NCI-H226 (cell line): ENCODE measurements around the gene C6orf141.
A peak's percentile ranks its signal among the peaks of the same experiment; 100 is the strongest.

Experiments used
- DNase-seq: peaks from one replicate; pipeline ENCODE4 v3.0.0-alpha.2; 2015

Gene C6orf141

DNA sequence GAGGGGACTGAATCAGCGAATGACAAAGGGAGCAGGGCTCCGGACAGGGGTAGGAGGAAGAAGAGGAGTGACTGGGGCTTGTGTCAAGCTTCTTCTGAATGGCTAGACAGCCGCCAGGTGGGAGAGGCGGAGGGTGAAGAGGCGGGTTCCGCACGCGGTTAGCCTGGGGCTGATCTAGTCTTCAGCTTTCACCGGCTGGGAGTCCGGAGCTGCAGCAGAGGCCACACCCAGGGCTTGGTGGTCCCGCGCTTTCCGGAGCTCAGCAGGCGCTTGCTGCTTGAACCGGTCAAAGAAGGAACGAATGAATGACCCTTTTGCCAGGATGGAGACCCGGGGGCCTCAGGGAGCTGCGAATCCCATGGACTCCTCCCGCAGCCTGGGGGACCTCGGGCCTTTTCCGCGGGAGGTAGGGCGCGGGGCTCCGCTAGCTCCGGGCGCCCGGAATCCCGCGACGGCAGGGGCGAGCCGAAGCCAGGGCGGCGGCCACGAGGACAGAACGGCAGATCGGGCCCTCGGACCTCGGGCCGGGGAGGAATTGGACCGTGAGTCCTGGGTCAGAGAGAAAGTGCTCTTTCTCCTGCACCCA is at the start of gene C6orf141:
Gene C6orf141, plus strand, starts transcription at position 177 of the 586 bp plus-strand sequence. Its CDS starts 125 bp downstream, at position 302.
- no peak for DNase-seq

GRCh38 chr6:49504666-49505065 is 45.8 kb upstream of the C6orf141 start:
- DNase-seq, result no peak

- DNase-seq, result no peak
Observed at GRCh38 chr6:49506569-49507111, 43.8 kb upstream of the C6orf141 start.

- DNase-seq, result no peak
Observed at GRCh38 chr6:49509342-49509741, 41.1 kb upstream of the C6orf141 start.

DNA sequence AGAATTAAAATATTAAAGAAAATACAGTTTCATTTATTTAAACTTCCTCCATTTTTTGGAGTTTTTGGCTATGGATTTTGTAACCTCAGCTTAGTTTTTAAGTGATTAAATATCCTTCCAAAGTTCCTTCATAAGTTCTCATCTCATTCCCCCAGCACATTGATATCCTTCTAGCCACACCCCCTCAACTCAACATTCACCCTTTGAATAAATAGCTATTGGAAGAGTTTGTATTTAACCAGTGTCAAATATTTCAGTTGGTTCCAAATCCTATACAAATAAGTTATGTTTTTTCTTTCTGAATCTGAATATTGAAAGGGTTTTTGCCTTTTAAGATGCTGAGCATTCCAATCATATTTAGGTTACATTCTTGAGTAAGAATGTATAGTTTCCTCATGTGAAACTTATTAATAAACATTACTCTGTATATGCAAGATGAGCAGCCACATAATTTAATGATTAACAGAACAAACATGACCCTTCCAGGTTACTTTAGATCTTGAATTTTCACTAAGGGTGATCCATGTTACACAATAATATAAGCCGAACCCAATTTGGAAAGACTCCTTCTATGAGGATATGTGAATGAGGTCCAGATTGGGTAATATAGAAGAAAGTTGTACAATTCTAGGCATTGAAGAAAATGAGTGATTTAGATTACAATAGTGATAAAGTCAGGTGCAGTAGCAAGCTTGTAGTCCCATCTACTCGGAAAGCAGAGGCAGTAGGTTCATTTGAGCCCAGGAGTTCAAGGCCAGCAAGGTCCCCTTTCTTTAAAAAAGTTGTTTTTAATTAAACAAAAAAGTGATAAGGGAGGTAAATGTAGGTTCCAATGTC is 37.1 kb upstream of the C6orf141 start:
- DNase-seq, result no peak

DNA sequence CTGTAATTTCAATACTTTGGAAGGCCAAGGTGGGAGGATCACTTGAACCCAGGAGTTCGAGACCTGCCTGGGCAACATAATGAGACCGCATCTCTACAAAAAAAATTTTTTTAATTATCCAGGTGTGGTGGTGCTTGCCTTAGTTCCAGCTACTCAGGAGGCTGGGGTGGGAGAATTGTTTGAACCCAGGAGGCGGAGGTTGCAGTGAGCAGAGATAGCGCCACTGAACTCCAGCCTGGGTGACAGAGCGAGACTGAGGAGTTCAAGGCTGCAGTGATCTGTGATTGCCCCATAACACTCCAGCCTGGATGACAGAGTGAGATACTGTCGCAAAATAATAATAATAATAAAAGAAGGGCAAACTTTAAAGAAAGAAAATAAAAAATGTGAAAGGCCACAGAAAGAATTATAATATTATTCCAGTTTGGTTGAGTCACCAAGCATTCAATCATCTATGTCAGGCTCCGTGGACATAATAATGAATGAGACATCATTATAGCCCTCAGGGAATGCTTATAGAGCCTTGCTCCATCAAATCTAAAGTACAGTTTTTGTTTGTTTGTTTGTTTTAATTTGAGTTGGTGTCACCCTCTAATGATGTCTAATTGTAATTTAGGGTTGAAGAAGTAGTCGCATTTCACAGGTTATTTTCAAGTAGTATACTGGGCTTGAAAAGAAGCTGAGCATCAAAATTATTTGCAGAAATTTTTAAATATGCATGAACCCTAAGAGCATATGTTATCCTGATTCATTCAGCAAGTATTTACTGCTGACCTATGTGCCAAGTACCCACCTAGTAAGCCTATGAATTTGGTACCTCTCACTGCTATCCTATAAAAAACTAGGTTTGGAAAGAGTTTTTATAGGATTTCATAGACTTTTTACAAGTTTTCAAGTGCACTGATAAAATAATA is 35.6 kb upstream of the C6orf141 start:
- DNase-seq, result peak; percentile 47

- DNase-seq, result peak; percentile 67
Observed at GRCh38 chr6:49515485-49516146, 34.9 kb upstream of the C6orf141 start.

- no peak for DNase-seq
Observed at GRCh38 chr6:49516147-49516505, 34.3 kb upstream of the C6orf141 start.

DNA sequence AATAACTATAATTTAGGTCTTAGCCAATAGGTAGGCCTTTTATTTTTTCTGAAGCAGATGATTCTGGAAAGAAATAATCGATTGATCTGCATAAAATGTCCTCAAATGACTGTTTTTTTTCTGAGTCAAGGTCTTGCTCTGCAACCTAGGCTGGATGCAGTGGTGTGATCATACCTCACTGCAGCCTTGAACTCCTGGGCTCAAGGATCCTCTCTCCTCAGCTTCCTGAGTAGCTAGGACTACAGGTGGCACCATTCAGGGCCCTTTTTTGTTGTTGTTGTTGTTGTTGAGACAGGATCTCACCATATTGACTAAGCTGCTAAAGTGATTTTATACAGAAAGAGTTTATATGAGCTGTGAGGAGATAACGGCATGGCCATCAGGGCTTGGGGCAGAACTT is 32.5 kb upstream of the C6orf141 start:
- no peak for DNase-seq

DNA sequence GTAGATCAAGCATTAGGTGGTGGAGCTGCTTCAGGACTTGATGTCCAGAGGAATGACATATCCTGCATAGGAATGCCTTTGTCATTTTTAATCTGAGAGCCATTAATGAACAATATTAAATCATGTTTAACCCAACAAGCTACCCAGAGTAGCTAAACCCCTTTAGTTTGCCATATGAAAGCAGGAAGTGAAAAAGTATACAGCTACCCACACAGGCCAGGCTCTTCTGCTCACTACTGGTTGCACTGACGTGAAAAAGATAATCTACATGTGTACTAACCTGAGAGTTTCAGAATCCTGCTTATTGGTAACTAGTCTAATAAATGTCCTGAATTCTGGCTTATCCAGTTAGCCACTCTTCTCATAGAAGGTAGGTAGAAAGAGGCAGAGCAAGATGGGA is 30.8 kb upstream of the C6orf141 start:
- no peak for DNase-seq

DNA sequence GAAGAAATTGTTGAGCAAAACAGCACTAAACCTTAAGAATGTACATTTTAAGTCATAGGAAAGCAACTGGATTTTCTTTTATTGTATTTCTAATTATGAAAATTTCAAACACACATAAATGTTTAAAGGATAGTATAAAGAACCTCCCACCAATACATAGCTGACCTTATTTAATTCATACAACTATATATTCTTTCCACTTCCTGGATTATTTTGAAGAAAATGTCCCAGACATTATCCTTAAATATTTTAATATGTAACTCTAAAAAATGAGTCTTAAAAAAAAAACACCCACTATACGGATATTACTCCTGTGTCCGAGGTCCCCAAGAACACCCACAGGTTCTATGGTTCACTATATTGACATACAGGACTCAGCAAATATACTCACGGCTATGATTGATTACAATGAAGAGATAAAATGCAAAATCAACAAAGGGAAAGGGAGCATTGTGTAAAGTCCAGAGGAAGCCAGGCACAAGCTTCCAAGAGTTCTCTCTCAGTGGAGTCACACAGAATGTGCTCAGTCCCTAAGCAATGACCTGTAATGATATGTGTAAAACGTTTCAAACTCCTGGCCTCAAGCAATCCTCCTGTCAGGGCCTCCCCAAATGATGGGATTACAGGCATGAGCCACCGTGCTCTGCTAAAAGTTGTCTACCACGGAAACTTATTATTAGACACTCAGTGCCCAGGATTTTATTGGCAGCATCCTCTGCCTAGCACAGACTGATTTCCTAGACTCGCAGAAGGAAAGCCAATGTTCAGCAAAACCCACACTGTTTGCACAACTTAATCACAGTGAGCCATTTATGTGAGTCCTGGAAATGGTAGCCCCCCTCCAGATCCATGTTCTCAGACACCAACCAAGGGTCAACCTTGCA is 27.5 kb upstream of the C6orf141 start:
- no peak for DNase-seq

- no peak for DNase-seq
Observed at GRCh38 chr6:49523901-49524300, 26.6 kb upstream of the C6orf141 start.

DNA sequence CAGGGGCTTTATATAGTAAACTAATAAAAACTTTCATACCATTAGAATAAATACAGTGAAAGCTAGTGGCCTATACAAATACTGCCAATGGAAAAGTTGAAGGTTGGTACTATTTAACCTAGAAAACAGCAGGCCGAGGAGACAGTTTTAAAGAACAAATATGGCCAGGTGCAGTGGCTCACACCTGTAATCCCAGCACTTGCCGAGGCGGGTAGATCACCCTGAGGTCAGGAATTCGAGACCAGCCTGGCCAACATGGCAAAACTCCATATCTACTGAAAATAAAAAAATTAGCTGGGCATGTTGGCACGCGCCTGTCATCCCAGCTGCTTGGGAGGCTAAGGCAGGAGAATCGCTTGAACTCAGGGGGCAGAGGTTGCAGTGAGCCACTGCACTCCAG is 25.9 kb upstream of the C6orf141 start:
- DNase-seq, result no peak

GRCh38 chr6:49526598-49526997 is 23.9 kb upstream of the C6orf141 start:
- no peak for DNase-seq

- DNase-seq, result no peak
Observed at GRCh38 chr6:49527320-49527719, 23.1 kb upstream of the C6orf141 start.

GRCh38 chr6:49528571-49528970 is 21.9 kb upstream of the C6orf141 start:
- no peak for DNase-seq

DNA sequence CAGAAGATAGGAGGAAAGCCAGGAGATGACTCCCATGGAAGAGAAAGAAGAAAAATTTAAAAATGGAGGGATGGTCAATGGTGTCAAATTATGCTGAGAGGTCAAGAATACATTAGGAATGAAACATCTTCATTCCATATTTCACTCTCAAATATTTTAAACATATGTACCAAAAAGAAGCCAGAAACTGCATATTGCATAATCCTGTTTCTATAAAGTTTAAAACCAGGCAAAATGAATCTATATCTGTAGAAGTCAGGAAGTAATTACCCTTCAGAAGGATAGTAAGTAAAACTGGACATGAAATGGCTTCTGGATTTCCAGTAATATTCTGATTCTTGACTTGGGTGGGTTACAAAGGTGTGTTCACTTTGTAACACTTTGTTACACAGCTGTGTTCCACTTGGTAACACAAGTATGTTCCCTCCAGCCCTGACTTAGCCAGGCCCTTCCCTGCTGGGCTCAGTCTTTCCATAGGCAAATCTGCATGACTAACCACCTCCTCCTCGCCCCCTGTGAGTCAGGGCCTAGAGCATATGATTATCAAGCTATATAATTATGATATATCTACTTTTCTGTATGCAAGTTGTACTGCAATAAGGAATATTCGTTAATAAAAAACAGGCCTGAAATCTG is 20.2 kb upstream of the C6orf141 start:
- peak; percentile 2 for DNase-seq

GRCh38 chr6:49531774-49532569 is 18.5 kb upstream of the C6orf141 start:
- DNase-seq, result peak; percentile 48

DNA sequence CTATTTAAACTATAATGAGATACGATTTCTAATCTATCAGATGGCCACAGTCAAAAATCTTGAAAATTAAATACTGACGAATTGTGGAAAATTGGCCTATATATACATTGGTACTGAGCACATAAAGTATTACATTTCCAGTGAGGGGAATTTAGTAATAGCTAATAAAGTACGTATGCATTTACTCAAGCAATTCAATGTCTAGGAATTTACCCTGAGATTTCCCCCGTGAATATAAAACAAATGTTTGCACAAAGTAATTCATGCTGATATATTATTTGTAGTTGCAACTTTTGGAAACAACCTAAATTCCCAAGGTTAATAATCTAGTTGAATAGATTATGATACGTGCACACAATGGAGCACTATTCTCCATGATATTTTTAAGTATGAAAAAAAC is 14.7 kb upstream of the C6orf141 start:
- DNase-seq, result no peak

GRCh38 chr6:49539102-49539501 is 11.4 kb upstream of the C6orf141 start:
- no peak for DNase-seq
